Spleen (tissue), 7 donors: ENCODE measurements around the gene FKBP9.

ENCODE experiments used
- CTCF ChIP-seq, 11 experiments: fragments of 200-600 bp in 7 of 11; fragments of 450-650 bp in 4 of 11; sonication (generic) in 4 of 11; IDR thresholded peaks in 8 of 11; conservative IDR thresholded peaks in 3 of 11; 1 replicate in 7 of 11; 2 replicates in 4 of 11; pipeline versions ENCODE4 v1.4.0 to v1.8.0; 2016 to 2021; ENCODE audit warnings: antibody characterized with exemption in 11 of 11, inconsistent platforms in 4 of 11, mild to moderate bottlenecking in 1 of 11
- POLR2A ChIP-seq, 3 donors: fragments of 450-650 bp; IDR thresholded peaks; one replicate each; pipeline ENCODE4 v1.5.1; 2017; ENCODE audit warnings: antibody characterized with exemption in 3 of 3, mild to moderate bottlenecking in 1 of 3
- POLR2AphosphoS5 ChIP-seq, 3 donors: sonication (generic); formaldehyde crosslinking; IDR thresholded peaks; one replicate each; pipeline ENCODE4 v1.5.1; 2017; ENCODE audit warnings: antibody characterized with exemption in 3 of 3
- donor health status: DM: no; HTN: no; CAD: no; lungs with moderate emphysema.
- donor health status: DM: no; HTN: no; CAD: no.
- donor health status: DM: no; HTN: no; CAD: no.

- TF ChIP-seq POLR2A (IDR thresholded peaks at IDR 0.05) (no peak), CTCF (IDR thresholded peaks at IDR 0.05 in 8 of 11, conservative IDR thresholded peaks at IDR 0.05 in 3 of 11) (no peak), POLR2AphosphoS5 (IDR thresholded peaks at IDR 0.05) (no peak)
These were observed 20.6 kb upstream of the FKBP9 start for GRCh38 chr7:32936689-32937088.
